Osteoblast (primary cell): ENCODE results near the gene CRLF2. TPM values are rescaled to one million over a fixed set of nuclear protein-coding genes. Genes with fewer than 3 reads are reported as not detected.

Experiments
- DNase-seq: peaks from one replicate; pipeline ENCODE4 v3.0.0; 2011; ENCODE audit warnings: low spot score, mixed read lengths; ENCODE audit not compliant: insufficient read length; ENCODE audit errors: missing footprints
- H2AFZ ChIP-seq: 2 replicates; pipeline ENCODE4 v1.6.0; 2011; ENCODE audit warnings: mild to moderate bottlenecking, low read length
- H3K27ac ChIP-seq: 2 replicates; pipeline ENCODE4 v1.5.1; 2011; ENCODE audit warnings: mild to moderate bottlenecking, low read depth, low read length, moderate library complexity
- H3K27me3 ChIP-seq: 2 replicates; pipeline ENCODE4 v1.6.0; 2012; ENCODE audit warnings: mild to moderate bottlenecking, control low read depth, inconsistent platforms, low read length, moderate library complexity; ENCODE audit not compliant: insufficient read depth
- H3K36me3 ChIP-seq: 2 replicates; pipeline ENCODE4 v1.5.1; 2011; ENCODE audit warnings: mild to moderate bottlenecking, low read length, control low read depth, moderate library complexity; ENCODE audit not compliant: insufficient read depth
- H3K4me1 ChIP-seq: 2 replicates; pipeline ENCODE4 v1.5.1; 2011; ENCODE audit warnings: mild to moderate bottlenecking, low read length, control low read depth, moderate library complexity; ENCODE audit not compliant: insufficient read depth
- H3K4me2 ChIP-seq: 2 replicates; pipeline ENCODE4 v1.6.0; 2011; ENCODE audit warnings: mild to moderate bottlenecking, low read length; ENCODE audit not compliant: insufficient read depth
- H3K4me3 ChIP-seq: fragments of 200-600 bp; sonication (generic); 3 replicates; pipeline ENCODE4 v1.5.1; 2012; ENCODE audit warnings: mild to moderate bottlenecking, low read length, inconsistent platforms; ENCODE audit not compliant: insufficient read depth
- H3K79me2 ChIP-seq: 2 replicates; pipeline ENCODE4 v1.6.0; 2012; ENCODE audit warnings: mild to moderate bottlenecking, low read length, control low read depth, inconsistent platforms; ENCODE audit not compliant: insufficient read depth
- H3K9me3 ChIP-seq: 2 replicates; pipeline ENCODE4 v1.5.1; 2011; ENCODE audit warnings: low read depth, low read length, control low read depth
- H4K20me1 ChIP-seq: 2 replicates; pipeline ENCODE4 v1.6.0; 2012; ENCODE audit warnings: mild to moderate bottlenecking, low read length, control low read depth; ENCODE audit not compliant: insufficient read depth
- total RNA-seq: library from RNA; depleted of rRNA; stranded (reverse); fragments of >200 nt; gene quantifications from 2 replicates; pipeline ENCODE4 v1.2.3, GENCODE V29; 2012
- TF ChIP-seq, protein P1 (sequence below): IDR thresholded peaks from 2 replicates; pipeline ENCODE4 v1.5.1; 2011; ENCODE audit warnings: mild to moderate bottlenecking, low read depth, low read length, moderate library complexity; ENCODE audit errors: extremely low read depth

Gene CRLF2
- total RNA-seq, 1 donor: 1.1 TPM

DNA sequence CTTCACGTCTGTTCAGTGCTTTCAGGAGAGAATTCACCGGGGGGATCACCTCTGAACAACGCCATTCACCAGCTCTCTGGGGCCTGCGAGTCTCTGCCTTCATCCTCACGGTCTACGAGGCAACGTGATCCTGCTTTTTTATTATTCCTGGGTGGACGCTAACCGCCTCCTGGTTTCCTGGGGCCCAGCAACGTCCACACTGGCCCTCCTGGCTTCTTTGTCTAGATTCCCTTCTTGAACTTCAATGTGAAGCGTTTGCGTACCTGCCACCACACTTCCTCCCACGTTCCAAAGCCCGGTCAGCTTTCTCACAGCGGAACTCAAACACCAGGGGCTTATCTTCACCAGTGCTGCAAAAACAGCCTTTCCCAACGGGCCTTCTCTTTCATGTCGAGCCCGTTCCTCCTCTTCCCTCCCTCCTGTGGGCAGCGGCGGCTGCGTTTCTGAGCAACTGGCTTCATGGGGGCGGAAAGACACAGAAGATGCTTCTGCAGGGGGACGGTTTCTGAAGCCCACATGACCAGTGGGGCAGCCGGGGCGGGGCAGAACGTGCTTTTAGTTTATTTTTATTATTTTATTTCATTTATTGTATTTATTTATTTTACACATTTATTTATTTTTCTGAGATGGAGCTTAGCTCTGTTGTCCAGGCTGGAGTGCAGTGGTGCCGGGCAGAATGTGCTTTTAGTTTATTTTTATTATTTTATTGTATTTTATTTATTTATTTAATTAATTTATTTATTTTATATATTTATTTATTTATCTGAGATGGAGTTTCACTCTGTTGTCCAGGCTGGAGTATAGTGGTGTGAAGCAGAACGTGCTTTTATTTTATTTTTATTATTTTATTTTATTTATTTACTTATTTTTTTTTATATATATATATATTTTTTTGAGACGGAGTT is 64.6 kb downstream of the CRLF2 start:
- Histone ChIP-seq H3K27me3 (no peaks in the 10 kb centered on the region), H3K4me3 (no peak overlapping the region), H3K79me2 (no peaks in the 10 kb centered on the region), H3K27ac (no peak overlapping the region), H2AFZ (no peak overlapping the region), H3K9me3 (no peaks in the 10 kb centered on the region), H3K36me3 (no peaks in the 10 kb centered on the region), H4K20me1 (no peaks in the 10 kb centered on the region), H3K4me2 (no peak overlapping the region), H3K4me1 (no peaks in the 10 kb centered on the region)
- no peak for DNase-seq
- TF ChIP-seq, protein P1, sequence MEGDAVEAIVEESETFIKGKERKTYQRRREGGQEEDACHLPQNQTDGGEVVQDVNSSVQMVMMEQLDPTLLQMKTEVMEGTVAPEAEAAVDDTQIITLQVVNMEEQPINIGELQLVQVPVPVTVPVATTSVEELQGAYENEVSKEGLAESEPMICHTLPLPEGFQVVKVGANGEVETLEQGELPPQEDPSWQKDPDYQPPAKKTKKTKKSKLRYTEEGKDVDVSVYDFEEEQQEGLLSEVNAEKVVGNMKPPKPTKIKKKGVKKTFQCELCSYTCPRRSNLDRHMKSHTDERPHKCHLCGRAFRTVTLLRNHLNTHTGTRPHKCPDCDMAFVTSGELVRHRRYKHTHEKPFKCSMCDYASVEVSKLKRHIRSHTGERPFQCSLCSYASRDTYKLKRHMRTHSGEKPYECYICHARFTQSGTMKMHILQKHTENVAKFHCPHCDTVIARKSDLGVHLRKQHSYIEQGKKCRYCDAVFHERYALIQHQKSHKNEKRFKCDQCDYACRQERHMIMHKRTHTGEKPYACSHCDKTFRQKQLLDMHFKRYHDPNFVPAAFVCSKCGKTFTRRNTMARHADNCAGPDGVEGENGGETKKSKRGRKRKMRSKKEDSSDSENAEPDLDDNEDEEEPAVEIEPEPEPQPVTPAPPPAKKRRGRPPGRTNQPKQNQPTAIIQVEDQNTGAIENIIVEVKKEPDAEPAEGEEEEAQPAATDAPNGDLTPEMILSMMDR: no peak

DNA sequence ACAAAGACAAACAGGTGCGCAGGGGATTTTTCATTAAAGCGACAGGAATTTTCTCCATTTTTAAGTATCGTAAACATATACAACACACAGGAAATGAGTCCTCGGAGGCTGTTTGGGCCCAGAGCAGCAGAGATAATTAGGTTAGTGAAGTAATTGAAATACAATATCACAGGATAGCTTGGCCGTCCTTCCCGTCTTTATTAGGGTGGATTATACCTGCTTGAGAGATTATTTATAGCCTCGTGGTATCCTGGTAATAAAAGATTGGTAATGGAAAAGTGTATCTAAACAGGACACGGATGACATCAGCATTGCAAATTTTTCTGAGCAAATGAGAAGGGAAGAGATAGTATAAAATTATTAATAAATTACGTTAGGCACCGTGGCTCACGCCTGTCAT is 68.2 kb downstream of the CRLF2 start:
- Histone ChIP-seq H3K27ac (no peak overlapping the region), H3K79me2 (no peaks in the 10 kb centered on the region), H3K9me3 (no peaks in the 10 kb centered on the region), H3K4me2 (no peak overlapping the region), H4K20me1 (no peaks in the 10 kb centered on the region), H3K27me3 (no peaks in the 10 kb centered on the region), H3K4me1 (no peaks in the 10 kb centered on the region), H3K4me3 (no peak overlapping the region), H3K36me3 (no peaks in the 10 kb centered on the region), H2AFZ (no peak overlapping the region)
- TF ChIP-seq, protein P1: no peak
- no peak for DNase-seq

Other genes with a start within 250 kb of the CRLF2 start
- gene CSF2RA, start 56.2 kb upstream of the CRLF2 start, total RNA-seq: 0.29 and 0.36 TPM in 2 replicates
- 0.72 and 0.88 TPM in 2 replicates for gene IL3RA, start 124.1 kb upstream of the CRLF2 start, total RNA-seq
- gene SLC25A6, start 179.5 kb upstream of the CRLF2 start, total RNA-seq: 182 and 203 TPM in 2 replicates
- 22.4 and 24.6 TPM in 2 replicates for gene ASMTL, start 240.3 kb upstream of the CRLF2 start, total RNA-seq